RWPE2 (cell line): Measurements from ENCODE around the gene NLGN4X.

Experiments
- ATAC-seq: fragments of 200-7000 bp; cut with Tn5 transposase; 3 replicates; pipeline ENCODE4 v1.9.1; 2021; ENCODE audit warnings: low read depth
- DNase-seq: peaks from one replicate; pipeline ENCODE4 v3.0.0-alpha.2; 2020; ENCODE audit warnings: low spot score
- H3K27ac ChIP-seq: fragments of 450-650 bp; 2 replicates; pipeline ENCODE4 v1.5.1; 2017; ENCODE audit warnings: mild to moderate bottlenecking; ENCODE audit not compliant: poor library complexity, severe bottlenecking
- H3K27me3 ChIP-seq: fragments of 250-450 bp; sonication (Bioruptor Pico); 2 replicates; pipeline ENCODE4 v1.5.1; 2021; ENCODE audit warnings: mild to moderate bottlenecking, moderate library complexity; ENCODE audit not compliant: insufficient read depth, poor library complexity, severe bottlenecking
- H3K36me3 ChIP-seq: fragments of 250-450 bp; sonication (Bioruptor Pico); 2 replicates; pipeline ENCODE4 v1.5.1; 2020; ENCODE audit warnings: low read depth, mild to moderate bottlenecking, moderate library complexity
- H3K4me1 ChIP-seq: fragments of 250-450 bp; sonication (Bioruptor Pico); 2 replicates; pipeline ENCODE4 v1.5.1; 2021; ENCODE audit warnings: mild to moderate bottlenecking, moderate library complexity; ENCODE audit not compliant: insufficient read depth, poor library complexity, severe bottlenecking
- H3K4me3 ChIP-seq: fragments of 250-450 bp; sonication (Bioruptor Pico); 2 replicates; pipeline ENCODE4 v1.5.1; 2021; ENCODE audit warnings: mild to moderate bottlenecking, moderate library complexity; ENCODE audit not compliant: severe bottlenecking
- H3K9me3 ChIP-seq: fragments of 250-450 bp; sonication (Bioruptor Pico); 2 replicates; pipeline ENCODE4 v1.5.1; 2021; ENCODE audit warnings: mild to moderate bottlenecking, moderate library complexity; ENCODE audit not compliant: severe bottlenecking
- CTCF ChIP-seq: fragments of 450-650 bp; IDR thresholded peaks from one replicate; pipeline ENCODE4 v1.5.1; 2017; ENCODE audit warnings: mild to moderate bottlenecking, moderate library complexity; ENCODE audit not compliant: poor library complexity, severe bottlenecking

NLGN4X gene

DNA sequence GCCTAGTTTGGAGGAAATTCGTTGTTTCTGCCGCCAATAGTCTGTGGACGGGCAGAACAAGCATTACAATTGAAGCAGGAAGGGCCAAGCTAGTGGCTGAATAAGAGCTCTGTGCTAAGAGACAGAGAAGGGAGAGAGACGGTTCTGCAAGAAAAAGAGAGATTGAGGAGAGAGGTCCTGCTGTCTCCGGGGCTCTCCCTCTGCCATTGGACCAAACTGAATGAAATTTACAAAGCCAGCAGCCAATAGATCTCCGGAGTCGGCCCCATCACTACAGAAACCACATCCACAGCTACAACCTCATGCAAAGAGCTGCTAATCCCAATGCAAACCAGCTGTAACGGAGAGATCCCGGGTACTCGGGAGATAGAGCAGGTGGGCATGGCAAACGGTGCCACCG, at the start of gene NLGN4X:
Gene NLGN4X, minus strand, starts transcription at position 148 of the 400 bp plus-strand sequence. CDS start 77,401 bp downstream, outside the sequence.
- Histone ChIP-seq H3K4me3 (no peak within 1 kb of the TSS), H3K36me3 (no peaks in the 10 kb centered on the region), H3K9me3 (no peaks in the 10 kb centered on the region), H3K27ac (no peak within 1 kb of the TSS), H3K4me1 (no peaks in the 10 kb centered on the region), H3K27me3 (peaks cover 44% of the 10 kb centered on the region)
- no peak for DNase-seq
- TF ChIP-seq CTCF: no peak
- ATAC-seq: no peak

DNA sequence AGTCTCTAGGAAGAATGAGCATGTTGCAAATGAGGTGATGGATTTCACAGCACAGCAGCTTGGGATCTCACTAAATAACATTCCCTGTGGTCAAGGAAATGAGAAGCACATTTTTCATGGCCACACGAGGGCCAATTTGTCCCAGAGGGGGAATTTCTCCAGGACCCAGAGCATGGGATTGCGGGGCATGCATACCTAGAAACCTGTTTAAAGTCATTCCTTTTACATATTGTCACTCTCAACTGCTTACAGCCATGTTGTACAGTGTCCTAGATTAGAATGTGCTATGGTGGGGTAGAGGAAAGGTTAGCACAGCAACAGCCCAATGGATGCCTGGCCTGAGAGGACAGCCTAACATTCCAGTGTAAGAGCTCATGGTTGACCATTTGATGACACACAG, 37.4 kb upstream of the NLGN4X start:
- Histone ChIP-seq H3K27me3 (no peaks in the 10 kb centered on the region), H3K27ac (no peak overlapping the region), H3K4me1 (no peaks in the 10 kb centered on the region), H3K4me3 (no peak overlapping the region), H3K9me3 (no peaks in the 10 kb centered on the region), H3K36me3 (no peaks in the 10 kb centered on the region)
- DNase-seq (no peak), ATAC-seq (no peak)
- TF ChIP-seq CTCF: no peak

GRCh38 chrX:6262959-6263358, 34.3 kb upstream of the NLGN4X start:
- no peaks in the 10 kb centered on the region for H3K27me3 ChIP-seq
- no peak overlapping the region for H3K27ac ChIP-seq
- H3K4me3 ChIP-seq: no peak overlapping the region
- DNase-seq (no peak), ATAC-seq (no peak)
- H3K9me3 ChIP-seq: no peaks in the 10 kb centered on the region
- H3K36me3 ChIP-seq: no peaks in the 10 kb centered on the region
- H3K4me1 ChIP-seq: no peaks in the 10 kb centered on the region
- TF ChIP-seq CTCF: no peak

GRCh38 chrX:6257025-6257424, 28.4 kb upstream of the NLGN4X start:
- no peak for ATAC-seq
- Histone ChIP-seq H3K36me3 (no peaks in the 10 kb centered on the region), H3K4me1 (no peaks in the 10 kb centered on the region), H3K27me3 (no peaks in the 10 kb centered on the region), H3K9me3 (no peaks in the 10 kb centered on the region), H3K4me3 (no peak overlapping the region), H3K27ac (no peak overlapping the region)
- no peak for DNase-seq
- no peak for TF ChIP-seq CTCF

- ATAC-seq (no peak), DNase-seq (no peak)
- H3K4me1 ChIP-seq: no peaks in the 10 kb centered on the region
- H3K27ac ChIP-seq: no peak overlapping the region
- no peak overlapping the region for H3K4me3 ChIP-seq
- TF ChIP-seq CTCF: no peak
- no peaks in the 10 kb centered on the region for H3K36me3 ChIP-seq
- no peaks in the 10 kb centered on the region for H3K9me3 ChIP-seq
- no peaks in the 10 kb centered on the region for H3K27me3 ChIP-seq
Observed at GRCh38 chrX:6244666-6245065, 16.0 kb upstream of the NLGN4X start.
